Transverse colon (tissue), 4 donors: ENCODE results near the gene HMGXB3. TPM values are rescaled to one million over a fixed set of nuclear protein-coding genes. Genes with fewer than 3 reads are reported as not detected.

Experiments
- DNase-seq: peaks from one replicate; pipeline ENCODE4 v3.0.0-alpha.2; 2019
- H3K27ac ChIP-seq, 4 donors: fragments of 200-600 bp; sonication (generic); 2 replicates each; pipeline ENCODE4 v1.5.1; 2016 to 2018; ENCODE audit warnings: inconsistent platforms in 4 of 4
- H3K27me3 ChIP-seq: fragments of 200-600 bp; sonication (generic); 2 replicates; pipeline ENCODE4 v1.5.1; 2017; ENCODE audit warnings: inconsistent platforms
- H3K36me3 ChIP-seq, 4 donors: fragments of 200-600 bp; sonication (generic); 2 replicates each; pipeline ENCODE4 v1.5.1; 2017 to 2019; ENCODE audit warnings: inconsistent platforms in 4 of 4
- H3K4me1 ChIP-seq, 4 donors: fragments of 200-600 bp; sonication (generic); 2 replicates each; pipeline ENCODE4 v1.5.1; 2017 to 2020; ENCODE audit warnings: inconsistent platforms in 4 of 4
- H3K4me3 ChIP-seq, 4 donors: fragments of 200-600 bp; sonication (generic); 1 replicate in 1 of 4; 2 replicates in 3 of 4; pipeline versions ENCODE4 v1.5.1 to v1.6.1; 2017 to 2019; ENCODE audit warnings: inconsistent platforms in 4 of 4
- H3K9me3 ChIP-seq, 2 donors: fragments of 200-600 bp; sonication (generic); 2 replicates each; pipeline ENCODE4 v1.5.1; 2017 to 2019; ENCODE audit warnings: inconsistent platforms in 2 of 2
- EP300 ChIP-seq: sonication (generic); formaldehyde crosslinking; IDR thresholded peaks from one replicate; pipeline ENCODE4 v1.6.1; 2017; ENCODE audit warnings: antibody characterized with exemption, low read depth
- POLR2A ChIP-seq: fragments of 450-650 bp; IDR thresholded peaks from one replicate; pipeline ENCODE4 v1.6.1; 2016; ENCODE audit warnings: antibody characterized with exemption, mild to moderate bottlenecking, moderate library complexity
- POLR2AphosphoS5 ChIP-seq, 3 donors: sonication (generic); formaldehyde crosslinking; IDR thresholded peaks; one replicate each; pipeline ENCODE4 v1.6.1; 2016; ENCODE audit warnings: antibody characterized with exemption in 3 of 3
- WGBS, 2 donors: methylation state at CpG; one replicate each; pipeline ENCODE4 v1.1.5; 2018; ENCODE audit warnings: low coverage in 1 of 2; 5-methylcytosine and 5-hydroxymethylcytosine counted together
- in situ Hi-C, 4 donors: fragments of 200-750 bp; cut with MboI; loops; one replicate each; pipeline versions ENCODE4 v1.15.0 to v1.15.1; 2017; ENCODE audit warnings: low sequenced_read_pairs in 3 of 4, low pct_ligation_motif_present in 1 of 4, low pct_unique_long_range_greater_than_20kb in 1 of 4
- intact Hi-C: fragments of 100-400 bp; cut with DNase I; formaldehyde crosslinking; loops from one replicate; pipeline ENCODE4 v1.15.1; 2023; ENCODE audit warnings: low total_unique reads
- total RNA-seq, 4 donors: library from RNA; depleted of rRNA; stranded (reverse); fragments of >200 nt; gene quantifications; one replicate each; pipeline ENCODE4 v1.1.0, GENCODE V29; 2016
- TF ChIP-seq, protein P1 (sequence below), 5 experiments: fragments of 200-600 bp in 3 of 5; fragments of 450-650 bp in 2 of 5; sonication (generic) in 3 of 5; IDR thresholded peaks; 1 replicate in 2 of 5; 2 replicates in 3 of 5; pipeline ENCODE4 v1.5.1; 2016 to 2017; ENCODE audit warnings: antibody characterized with exemption in 5 of 5, inconsistent platforms in 3 of 5, mild to moderate bottlenecking in 2 of 5, moderate library complexity in 1 of 5

HMGXB3 gene
- total RNA-seq, 4 donors from 2014 or later: 29.9 to 93.5 (median 38.1) TPM

DNA sequence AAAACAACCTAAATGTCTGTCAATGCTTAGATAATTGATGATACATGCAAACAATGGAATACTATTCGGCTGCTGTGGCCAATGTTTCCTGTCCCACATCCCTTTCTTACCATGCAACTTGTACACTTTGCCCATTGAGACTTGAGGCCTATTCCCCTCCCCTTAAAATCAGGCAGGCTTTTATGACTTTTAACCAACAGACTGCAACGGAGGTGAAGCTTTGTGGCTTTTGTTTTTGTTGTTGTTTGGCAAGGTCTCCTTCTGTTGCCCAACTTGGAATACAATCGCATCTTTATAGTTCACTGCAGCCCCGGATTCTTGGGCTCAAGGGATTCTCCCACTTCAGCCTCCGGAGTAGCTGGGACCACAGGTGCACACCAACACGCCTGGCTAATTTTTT, 45.7 kb upstream of the HMGXB3 start:
- H3K4me3 ChIP-seq: no peak overlapping the region
- no peaks in the 10 kb centered on the region for H3K9me3 ChIP-seq
- H3K27me3 ChIP-seq: no peaks in the 10 kb centered on the region
- H3K36me3 ChIP-seq: no peaks in the 10 kb centered on the region
- 67 to 71% methylated on average over 2 to 6 of the region's 6 CpGs for WGBS, 2 donors
- H3K4me1 ChIP-seq: peaks cover 0 to 35% (median 10%) of the 10 kb centered on the region in 4 donors
- no peak for DNase-seq
- no peak overlapping the region for H3K27ac ChIP-seq
- in situ Hi-C loops (loop anchor here in 1 of 4 donors (25.0 kb wide), 1 partner anchor 92 kb away; no protein-coding TSS in a partner anchor), intact Hi-C loops (no loop called here)
- TF ChIP-seq EP300 (no peak), POLR2AphosphoS5 (IDR thresholded peaks at IDR 0.05) (no peak), POLR2A (no peak)
- TF ChIP-seq, protein P1, sequence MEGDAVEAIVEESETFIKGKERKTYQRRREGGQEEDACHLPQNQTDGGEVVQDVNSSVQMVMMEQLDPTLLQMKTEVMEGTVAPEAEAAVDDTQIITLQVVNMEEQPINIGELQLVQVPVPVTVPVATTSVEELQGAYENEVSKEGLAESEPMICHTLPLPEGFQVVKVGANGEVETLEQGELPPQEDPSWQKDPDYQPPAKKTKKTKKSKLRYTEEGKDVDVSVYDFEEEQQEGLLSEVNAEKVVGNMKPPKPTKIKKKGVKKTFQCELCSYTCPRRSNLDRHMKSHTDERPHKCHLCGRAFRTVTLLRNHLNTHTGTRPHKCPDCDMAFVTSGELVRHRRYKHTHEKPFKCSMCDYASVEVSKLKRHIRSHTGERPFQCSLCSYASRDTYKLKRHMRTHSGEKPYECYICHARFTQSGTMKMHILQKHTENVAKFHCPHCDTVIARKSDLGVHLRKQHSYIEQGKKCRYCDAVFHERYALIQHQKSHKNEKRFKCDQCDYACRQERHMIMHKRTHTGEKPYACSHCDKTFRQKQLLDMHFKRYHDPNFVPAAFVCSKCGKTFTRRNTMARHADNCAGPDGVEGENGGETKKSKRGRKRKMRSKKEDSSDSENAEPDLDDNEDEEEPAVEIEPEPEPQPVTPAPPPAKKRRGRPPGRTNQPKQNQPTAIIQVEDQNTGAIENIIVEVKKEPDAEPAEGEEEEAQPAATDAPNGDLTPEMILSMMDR (IDR thresholded peaks at IDR 0.05): no peak

DNA sequence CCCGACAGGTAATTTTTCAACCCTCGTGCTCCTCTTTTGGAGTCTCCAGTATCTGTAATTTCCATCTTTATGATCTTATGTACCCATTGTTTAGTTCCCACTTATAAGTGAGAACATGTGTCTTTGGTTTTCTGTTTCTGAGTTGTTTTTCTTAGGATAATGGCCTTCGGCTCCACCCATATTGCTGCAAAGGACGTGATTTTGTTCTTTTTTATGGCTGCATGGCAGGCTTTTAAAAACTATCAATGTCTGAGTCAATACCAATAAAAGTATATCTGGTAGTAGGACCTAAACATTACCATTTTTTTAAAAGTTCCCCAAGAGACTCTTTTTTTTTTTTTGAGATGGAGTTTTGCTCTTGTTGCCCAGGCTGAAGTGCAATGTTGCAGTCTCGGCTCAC, 43.9 kb upstream of the HMGXB3 start:
- peak; percentile 46 for DNase-seq
- no peaks in the 10 kb centered on the region for H3K9me3 ChIP-seq
- H3K4me1 ChIP-seq: peaks cover 0 to 38% (median 19%) of the 10 kb centered on the region in 4 donors
- in situ Hi-C loops: loop anchor here in 1 of 4 donors (25.0 kb wide), 1 partner anchor 94 kb away; no protein-coding TSS in a partner anchor
- H3K27ac ChIP-seq: peak overlapping the region; percentile 90 to 95 (median 94)
- 46 to 71% methylated on average over 1 to 5 of the region's 5 CpGs for WGBS, 2 donors
- H3K36me3 ChIP-seq: no peaks in the 10 kb centered on the region
- TF ChIP-seq, protein P1 (IDR thresholded peaks at IDR 0.05): no peak
- intact Hi-C loops: no loop called here
- no peak overlapping the region for H3K4me3 ChIP-seq
- H3K27me3 ChIP-seq: no peaks in the 10 kb centered on the region

DNA sequence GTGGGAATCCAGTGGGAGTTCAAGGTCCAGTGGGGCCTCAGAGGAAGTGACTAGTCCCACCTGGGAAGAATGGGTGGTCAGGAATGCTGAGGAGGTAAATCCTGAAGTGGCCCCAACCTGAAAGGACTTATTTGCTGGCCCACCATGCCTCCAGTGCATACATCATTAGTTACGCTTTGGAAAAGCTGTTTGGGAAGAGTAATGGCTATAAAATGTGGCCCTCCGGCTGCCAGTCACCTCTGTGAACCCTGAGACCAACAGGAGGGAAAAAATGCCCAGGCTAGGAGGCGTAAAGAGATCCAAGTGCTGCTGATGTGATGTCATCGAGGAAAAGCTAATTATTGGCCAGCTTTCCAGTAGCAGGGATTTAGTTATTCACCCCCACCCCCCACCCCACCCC, 42.7 kb upstream of the HMGXB3 start:
- in situ Hi-C loops: loop anchor here in 1 of 4 donors (25.0 kb wide), 1 partner anchor 96 kb away; no protein-coding TSS in a partner anchor
- TF ChIP-seq POLR2A (no peak), POLR2AphosphoS5 (IDR thresholded peaks at IDR 0.05) (no peak), EP300 (no peak)
- TF ChIP-seq, protein P1 (IDR thresholded peaks at IDR 0.05): no peak
- DNase-seq: no peak
- no peaks in the 10 kb centered on the region for H3K9me3 ChIP-seq
- no peak overlapping the region for H3K4me3 ChIP-seq
- intact Hi-C loops: no loop called here
- no peaks in the 10 kb centered on the region for H3K36me3 ChIP-seq
- H3K4me1 ChIP-seq: peaks cover 0 to 39% (median 21%) of the 10 kb centered on the region in 4 donors
- no peaks in the 10 kb centered on the region for H3K27me3 ChIP-seq
- WGBS, 2 donors: 52 to 60% methylated on average over 3 to 4 of the region's 4 CpGs
- H3K27ac ChIP-seq: peak overlapping the region; percentile 90 to 95 (median 94)

DNA sequence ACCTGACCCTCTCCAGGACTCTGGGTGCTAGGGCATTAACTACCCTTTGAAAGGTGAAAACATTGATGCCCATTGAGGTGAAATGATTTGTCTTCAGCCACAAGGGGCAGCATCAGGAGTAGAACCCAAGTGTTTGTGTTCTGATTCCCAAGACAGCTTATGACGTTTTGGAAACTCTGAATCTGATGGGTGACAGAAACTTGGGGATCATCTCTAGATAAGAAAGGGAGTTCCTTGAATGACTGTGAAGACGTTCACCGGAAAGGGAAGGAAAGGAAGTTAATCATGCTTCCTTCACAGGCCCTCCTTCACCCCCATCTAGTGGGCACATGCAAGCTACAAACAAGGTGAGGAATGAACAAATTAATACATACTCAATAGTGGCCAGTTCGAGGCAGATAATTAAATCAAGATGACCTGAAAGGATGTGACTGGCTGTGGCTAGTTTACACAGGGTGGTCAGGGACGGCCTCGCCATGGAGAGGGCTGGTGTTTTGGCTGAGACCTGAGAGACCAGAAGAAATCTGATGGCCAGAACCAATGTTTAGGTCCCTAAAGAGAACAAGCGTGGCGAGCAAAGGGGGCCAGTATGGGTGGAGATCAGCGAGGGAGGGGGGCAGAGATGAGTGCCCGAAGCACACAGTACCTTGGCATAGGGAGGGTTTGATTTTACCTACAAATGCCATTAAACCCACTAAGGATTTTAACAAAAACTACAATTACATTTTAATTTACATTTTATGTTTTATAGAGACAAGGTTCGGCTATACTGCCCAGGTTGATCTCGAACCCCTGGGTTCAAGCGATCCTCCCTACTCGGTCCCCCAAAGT, 40.9 kb upstream of the HMGXB3 start:
- peaks cover 0 to 39% (median 21%) of the 10 kb centered on the region in 4 donors for H3K4me1 ChIP-seq
- WGBS, 2 donors: 20 to 41% methylated on average over 13 to 14 of the region's 14 CpGs
- peak overlapping the region; percentile 22 to 92 (median 64) for H3K4me3 ChIP-seq
- in situ Hi-C loops (loop anchor here in 2 of 4 donors (10.0 to 25.0 kb wide), 2 partner anchors 97 to 105 kb away; no protein-coding TSS in a partner anchor), intact Hi-C loops (no loop called here)
- peak overlapping the region; percentile 90 to 95 (median 94) for H3K27ac ChIP-seq
- DNase-seq: no peak
- no peaks in the 10 kb centered on the region for H3K27me3 ChIP-seq
- H3K36me3 ChIP-seq: no peaks in the 10 kb centered on the region
- H3K9me3 ChIP-seq: no peaks in the 10 kb centered on the region
- no peak for TF ChIP-seq POLR2AphosphoS5 (IDR thresholded peaks at IDR 0.05)
- TF ChIP-seq, protein P1 (IDR thresholded peaks at IDR 0.05): peak; percentile 46 to 68 (median 56)
